HEK293T (cell line): ENCODE data around the gene SH3PXD2B.

Source experiments
- ARNT ChIP-seq: fragments of 450-650 bp; IDR thresholded peaks from 2 replicates; pipeline ENCODE4 v1.6.1; 2017; ENCODE audit warnings: mild to moderate bottlenecking
- BHLHE40 ChIP-seq: fragments of 450-650 bp; IDR thresholded peaks from 2 replicates; pipeline ENCODE4 v1.6.1; 2016; ENCODE audit warnings: mild to moderate bottlenecking, moderate library complexity, borderline replicate concordance
- NFRKB ChIP-seq: fragments of 450-650 bp; IDR thresholded peaks from 2 replicates; pipeline ENCODE4 v1.6.1; 2016; ENCODE audit warnings: mild to moderate bottlenecking, moderate library complexity
- SP1 ChIP-seq: fragments of 450-650 bp; IDR thresholded peaks from 2 replicates; pipeline ENCODE4 v1.6.1; 2017

GRCh38 chr5:172426086-172426485 is 28.2 kb downstream of the SH3PXD2B start:
- no peak for TF ChIP-seq SP1
- TF ChIP-seq ARNT: no peak
- no peak for TF ChIP-seq NFRKB
- TF ChIP-seq BHLHE40: no peak
